ENCODE measurements around the gene ZNF605. TPM values are rescaled to one million over a fixed set of nuclear protein-coding genes. Genes with fewer than 3 reads are reported as not detected.

ZNF605 gene
- total RNA-seq (10 to 100 TPM in 1 of 4 donors, 1 to 10 TPM in 3; 6.2 to 15.5 (median 8.3) TPM), polyA plus RNA-seq (1 to 10 TPM in 2 of 3 donors, under 1 TPM in 1; 0.92 to 4.5 (median 1.2) TPM)

DNA sequence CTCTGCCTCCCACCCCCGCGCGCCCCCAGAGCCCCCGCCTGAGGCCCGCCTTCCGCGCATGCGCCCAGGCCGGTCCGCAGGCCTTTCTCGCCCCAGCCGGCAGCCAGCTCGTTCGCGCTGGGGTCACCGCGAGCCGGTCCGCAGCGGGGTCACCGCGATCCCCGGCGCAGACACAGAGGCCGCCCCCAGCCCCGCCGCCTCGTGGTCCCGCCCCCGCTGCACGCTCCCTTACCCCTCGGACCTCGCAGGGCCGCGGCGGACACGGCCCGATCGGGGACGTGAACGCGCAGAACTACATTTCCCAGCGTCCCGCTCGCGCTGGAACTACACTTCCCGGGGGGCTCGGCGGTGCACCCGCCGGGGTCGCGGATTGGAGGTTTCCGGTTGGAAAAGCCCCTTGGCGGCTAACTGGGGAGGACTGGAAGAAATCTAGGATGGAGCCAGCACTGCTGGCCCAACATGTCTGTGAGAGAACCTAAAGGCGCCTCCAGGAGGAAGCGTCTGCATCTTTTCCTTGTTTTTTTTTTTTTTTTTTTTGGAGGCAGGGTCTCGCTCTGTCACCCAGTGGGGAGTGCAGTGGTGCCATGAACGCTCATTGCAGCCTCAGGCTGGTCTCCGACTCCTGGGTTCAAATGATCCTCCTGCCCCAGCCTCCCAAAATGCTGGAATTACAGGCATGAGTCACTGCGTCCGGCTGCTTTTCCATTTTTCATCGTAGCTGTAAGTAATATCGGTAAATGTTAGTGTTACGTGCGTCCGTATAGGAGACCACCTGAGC lies at the start of gene ZNF605:
Gene ZNF605 (minus strand): TSS at position 296 of the 778 bp plus-strand sequence. CDS start 10,671 bp downstream, outside the sequence.
- H3K4me3 ChIP-seq, result peak within 1 kb of the TSS; percentile 87 to 90 (median 88)
- intact Hi-C loops (cut with DNase I), result loop anchor here (2.0 kb wide), 1 partner anchor 31 kb away; the partner anchor contains the start of gene ZNF26
- peak within 1 kb of the TSS; percentile 94 to 96 (median 94) for H3K27ac ChIP-seq
- TF ChIP-seq, protein P1, sequence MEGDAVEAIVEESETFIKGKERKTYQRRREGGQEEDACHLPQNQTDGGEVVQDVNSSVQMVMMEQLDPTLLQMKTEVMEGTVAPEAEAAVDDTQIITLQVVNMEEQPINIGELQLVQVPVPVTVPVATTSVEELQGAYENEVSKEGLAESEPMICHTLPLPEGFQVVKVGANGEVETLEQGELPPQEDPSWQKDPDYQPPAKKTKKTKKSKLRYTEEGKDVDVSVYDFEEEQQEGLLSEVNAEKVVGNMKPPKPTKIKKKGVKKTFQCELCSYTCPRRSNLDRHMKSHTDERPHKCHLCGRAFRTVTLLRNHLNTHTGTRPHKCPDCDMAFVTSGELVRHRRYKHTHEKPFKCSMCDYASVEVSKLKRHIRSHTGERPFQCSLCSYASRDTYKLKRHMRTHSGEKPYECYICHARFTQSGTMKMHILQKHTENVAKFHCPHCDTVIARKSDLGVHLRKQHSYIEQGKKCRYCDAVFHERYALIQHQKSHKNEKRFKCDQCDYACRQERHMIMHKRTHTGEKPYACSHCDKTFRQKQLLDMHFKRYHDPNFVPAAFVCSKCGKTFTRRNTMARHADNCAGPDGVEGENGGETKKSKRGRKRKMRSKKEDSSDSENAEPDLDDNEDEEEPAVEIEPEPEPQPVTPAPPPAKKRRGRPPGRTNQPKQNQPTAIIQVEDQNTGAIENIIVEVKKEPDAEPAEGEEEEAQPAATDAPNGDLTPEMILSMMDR (IDR thresholded peaks at IDR 0.05), result no peak
- TF ChIP-seq POLR2AphosphoS5 (IDR thresholded peaks at IDR 0.05) (peak; percentile 22 to 72 (median 62)), EP300 (IDR thresholded peaks at IDR 0.05) (no peak), POLR2A (IDR thresholded peaks at IDR 0.05) (no peak)
- H3K36me3 ChIP-seq, result no peaks in the 10 kb centered on the region
- no peaks in the 10 kb centered on the region for H3K27me3 ChIP-seq
- H3K4me1 ChIP-seq, result peaks cover 0 to 20% (median 19%) of the 10 kb centered on the region in 4 donors
- 1% methylated on average over 67 of the region's 67 CpGs for WGBS, 2 donors
- peak; percentile 93 for DNase-seq
- H3K9me3 ChIP-seq, result peaks cover 0 to 16% (median 3%) of the 10 kb centered on the region in 4 donors

- Histone ChIP-seq H3K9me3 (peaks cover 18 to 58% (median 31%) of the 10 kb centered on the region in 4 donors), H3K4me1 (no peaks in the 10 kb centered on the region), H3K36me3 (peaks cover 0 to 15% (median 0%) of the 10 kb centered on the region in 4 donors), H3K4me3 (no peak overlapping the region), H3K27me3 (no peaks in the 10 kb centered on the region), H3K27ac (no peak overlapping the region)
- intact Hi-C loops (cut with DNase I), result no loop called here
- 53 to 59% methylated on average over 1 of the region's 1 CpG for WGBS, 2 donors
- TF ChIP-seq, protein P1 (IDR thresholded peaks at IDR 0.05), result no peak
- TF ChIP-seq POLR2A (IDR thresholded peaks at IDR 0.05) (no peak), POLR2AphosphoS5 (IDR thresholded peaks at IDR 0.05) (no peak)
- no peak for DNase-seq
These were observed 42.6 kb upstream of the ZNF605 start for GRCh38 chr12:132998741-132999140.

DNA sequence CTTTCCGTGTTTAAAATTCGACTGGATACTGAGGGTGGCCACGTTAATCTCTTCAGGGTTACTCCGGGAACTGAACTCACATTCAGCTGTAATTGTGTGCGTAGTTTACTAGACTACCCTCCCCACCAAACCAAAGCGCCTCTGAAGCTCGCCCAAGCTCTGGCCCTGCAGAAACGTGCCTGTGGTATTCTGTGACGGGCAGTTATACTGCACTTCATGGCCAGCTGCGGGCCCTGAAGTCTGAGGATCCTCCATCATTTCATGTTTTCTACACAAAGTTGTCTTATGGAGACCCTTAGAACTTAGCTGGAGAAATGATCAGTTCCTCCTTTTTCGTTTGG lies 30.7 kb upstream of the ZNF605 start:
- Histone ChIP-seq H3K9me3 (peaks cover 0 to 11% (median 5%) of the 10 kb centered on the region in 4 donors), H3K27ac (peak overlapping the region; percentile 81 to 90 (median 86)), H3K4me1 (peaks cover 0 to 18% (median 15%) of the 10 kb centered on the region in 4 donors), H3K4me3 (peak overlapping the region; percentile 68 to 87 (median 82)), H3K36me3 (peaks cover 0 to 31% (median 2%) of the 10 kb centered on the region in 4 donors), H3K27me3 (no peaks in the 10 kb centered on the region)
- WGBS, 2 donors, result 3 to 4% methylated on average over 11 of the region's 11 CpGs
- intact Hi-C loops (cut with DNase I), result loop anchor here (1.0 to 2.0 kb wide), 5 partner anchors 30 to 194 kb away; partner anchors contain the start of genes ZNF10, ZNF140, ZNF268 and ZNF605
- DNase-seq, result no peak
- TF ChIP-seq, protein P1 (IDR thresholded peaks at IDR 0.05), result no peak
- no peak for TF ChIP-seq EP300 (IDR thresholded peaks at IDR 0.05)
- TF ChIP-seq POLR2AphosphoS5 (IDR thresholded peaks at IDR 0.05), result no peak
- no peak for TF ChIP-seq POLR2A (IDR thresholded peaks at IDR 0.05)

DNA sequence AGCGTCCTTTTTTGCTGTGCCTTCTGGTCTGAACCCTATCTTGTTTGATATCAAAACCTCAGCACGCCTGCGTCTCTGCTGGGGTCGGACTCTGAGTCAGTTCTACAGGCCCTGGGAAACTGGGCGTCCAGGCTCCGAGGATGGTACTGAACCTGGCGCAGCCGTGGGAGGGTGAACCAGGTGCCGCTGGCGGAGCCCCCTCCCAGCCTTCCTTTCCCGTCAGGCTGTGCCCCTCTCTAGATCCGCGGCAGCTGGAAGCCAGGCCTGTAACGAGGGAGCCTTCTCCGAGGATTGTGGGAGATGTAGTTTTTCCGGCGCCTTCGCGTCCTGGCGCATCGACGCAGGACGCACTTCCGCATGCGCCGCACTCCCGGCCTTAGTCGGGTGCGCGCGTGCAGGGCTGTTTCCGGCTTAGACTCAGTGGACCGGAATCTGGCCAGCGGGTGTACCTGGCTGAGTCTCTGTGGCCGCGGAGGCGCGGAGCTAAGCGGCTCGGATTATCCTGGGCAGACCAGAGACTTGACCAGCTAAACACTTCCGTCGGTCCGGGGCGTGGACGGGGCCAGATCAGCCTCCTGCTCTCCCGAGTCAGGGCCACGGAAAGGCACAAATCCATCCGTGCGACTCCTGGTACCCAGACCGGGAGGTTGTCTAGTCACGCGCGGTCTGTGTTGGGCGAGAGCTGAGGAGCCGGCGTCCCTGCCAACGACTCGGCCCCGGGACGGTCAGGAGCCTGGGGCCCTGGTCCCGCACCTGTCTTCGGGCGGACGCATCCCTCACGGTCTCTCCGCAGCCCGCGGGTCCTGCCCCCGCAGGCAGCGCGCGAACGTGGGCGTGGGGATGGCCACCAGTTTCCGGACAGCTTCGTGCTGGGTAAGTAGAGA lies 30.1 kb upstream of the ZNF605 start, which contains the start of gene ZNF26:
Gene ZNF26 (plus strand): TSS at position 367 of the 884 bp plus-strand sequence. CDS start 474 bp downstream, at position 841.
- WGBS, 2 donors, result 0 to 1% methylated on average over 76 of the region's 76 CpGs
- peaks cover 0 to 31% (median 2%) of the 10 kb centered on the region in 4 donors for H3K36me3 ChIP-seq
- peak within 1 kb of the TSS; percentile 81 to 90 (median 86) for H3K27ac ChIP-seq
- intact Hi-C loops (cut with DNase I), result loop anchor here (1.0 to 2.0 kb wide), 5 partner anchors 29 to 195 kb away; partner anchors contain the start of genes ZNF10, ZNF140, ZNF268 and ZNF605
- peak; percentile 94 for DNase-seq
- TF ChIP-seq EP300 (IDR thresholded peaks at IDR 0.05) (peak in 2 of 4 donors; percentile 40 to 54), POLR2AphosphoS5 (IDR thresholded peaks at IDR 0.05) (peak; percentile 78 to 88 (median 86)), POLR2A (IDR thresholded peaks at IDR 0.05) (peak in 1 of 2 donors; percentile 47)
- TF ChIP-seq, protein P1 (IDR thresholded peaks at IDR 0.05), result no peak
- H3K4me3 ChIP-seq, result peak within 1 kb of the TSS; percentile 68 to 87 (median 82)
- peaks cover 0 to 8% (median 3%) of the 10 kb centered on the region in 4 donors for H3K9me3 ChIP-seq
- peaks cover 0 to 18% (median 15%) of the 10 kb centered on the region in 4 donors for H3K4me1 ChIP-seq
- H3K27me3 ChIP-seq, result no peaks in the 10 kb centered on the region
